ENCODE measurements around the gene PLCD1.
A peak's percentile ranks its signal among the peaks of the same experiment; 100 is the strongest.

Gene PLCD1

DNA sequence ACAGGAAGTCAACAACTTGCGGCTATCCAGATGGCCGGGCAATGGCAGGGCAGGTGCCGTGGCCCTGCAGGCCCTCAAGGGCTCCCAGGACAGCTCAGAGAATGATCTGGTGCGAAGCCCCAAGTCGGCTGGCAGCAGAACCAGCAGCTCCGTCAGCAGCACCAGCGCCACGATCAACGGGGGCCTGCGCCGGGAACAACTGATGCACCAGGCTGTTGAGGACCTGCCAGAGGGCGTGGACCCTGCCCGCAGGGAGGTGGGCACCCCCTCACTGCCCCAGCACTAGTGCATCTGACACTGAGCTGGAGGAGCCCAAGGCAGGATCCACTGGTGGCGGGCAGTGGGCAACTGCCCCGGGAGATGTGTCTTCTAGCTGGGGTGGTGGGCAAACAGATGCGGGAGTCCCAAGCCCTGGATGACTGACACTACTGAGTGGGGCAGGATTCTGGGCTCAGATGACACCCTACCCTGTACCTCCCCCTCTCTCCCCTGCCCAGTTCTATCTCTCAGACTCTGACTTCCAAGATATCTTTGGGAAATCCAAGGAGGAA, 22.9 kb downstream of the PLCD1 start:
- no peak overlapping the region for H3K4me3 ChIP-seq (ENCODE audit: low read depth, low read length)
- TF ChIP-seq, protein P1, sequence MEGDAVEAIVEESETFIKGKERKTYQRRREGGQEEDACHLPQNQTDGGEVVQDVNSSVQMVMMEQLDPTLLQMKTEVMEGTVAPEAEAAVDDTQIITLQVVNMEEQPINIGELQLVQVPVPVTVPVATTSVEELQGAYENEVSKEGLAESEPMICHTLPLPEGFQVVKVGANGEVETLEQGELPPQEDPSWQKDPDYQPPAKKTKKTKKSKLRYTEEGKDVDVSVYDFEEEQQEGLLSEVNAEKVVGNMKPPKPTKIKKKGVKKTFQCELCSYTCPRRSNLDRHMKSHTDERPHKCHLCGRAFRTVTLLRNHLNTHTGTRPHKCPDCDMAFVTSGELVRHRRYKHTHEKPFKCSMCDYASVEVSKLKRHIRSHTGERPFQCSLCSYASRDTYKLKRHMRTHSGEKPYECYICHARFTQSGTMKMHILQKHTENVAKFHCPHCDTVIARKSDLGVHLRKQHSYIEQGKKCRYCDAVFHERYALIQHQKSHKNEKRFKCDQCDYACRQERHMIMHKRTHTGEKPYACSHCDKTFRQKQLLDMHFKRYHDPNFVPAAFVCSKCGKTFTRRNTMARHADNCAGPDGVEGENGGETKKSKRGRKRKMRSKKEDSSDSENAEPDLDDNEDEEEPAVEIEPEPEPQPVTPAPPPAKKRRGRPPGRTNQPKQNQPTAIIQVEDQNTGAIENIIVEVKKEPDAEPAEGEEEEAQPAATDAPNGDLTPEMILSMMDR (IDR thresholded peaks at IDR 0.05; ENCODE audit: borderline replicate concordance, insufficient read depth, low read depth, low read length) = no peak

GRCh38 chr3:38006031-38006430, 23.4 kb downstream of the PLCD1 start:
- no peak overlapping the region for H3K4me3 ChIP-seq (ENCODE audit: low read depth, low read length)
- TF ChIP-seq, protein P1 (IDR thresholded peaks at IDR 0.05; ENCODE audit: borderline replicate concordance, insufficient read depth, low read depth, low read length) = no peak

- TF ChIP-seq, protein P1 (IDR thresholded peaks at IDR 0.05; ENCODE audit: borderline replicate concordance, insufficient read depth, low read depth, low read length) = no peak
- no peak overlapping the region for H3K4me3 ChIP-seq (ENCODE audit: low read depth, low read length)
These were observed 24.1 kb downstream of the PLCD1 start for GRCh38 chr3:38005076-38006020.

DNA sequence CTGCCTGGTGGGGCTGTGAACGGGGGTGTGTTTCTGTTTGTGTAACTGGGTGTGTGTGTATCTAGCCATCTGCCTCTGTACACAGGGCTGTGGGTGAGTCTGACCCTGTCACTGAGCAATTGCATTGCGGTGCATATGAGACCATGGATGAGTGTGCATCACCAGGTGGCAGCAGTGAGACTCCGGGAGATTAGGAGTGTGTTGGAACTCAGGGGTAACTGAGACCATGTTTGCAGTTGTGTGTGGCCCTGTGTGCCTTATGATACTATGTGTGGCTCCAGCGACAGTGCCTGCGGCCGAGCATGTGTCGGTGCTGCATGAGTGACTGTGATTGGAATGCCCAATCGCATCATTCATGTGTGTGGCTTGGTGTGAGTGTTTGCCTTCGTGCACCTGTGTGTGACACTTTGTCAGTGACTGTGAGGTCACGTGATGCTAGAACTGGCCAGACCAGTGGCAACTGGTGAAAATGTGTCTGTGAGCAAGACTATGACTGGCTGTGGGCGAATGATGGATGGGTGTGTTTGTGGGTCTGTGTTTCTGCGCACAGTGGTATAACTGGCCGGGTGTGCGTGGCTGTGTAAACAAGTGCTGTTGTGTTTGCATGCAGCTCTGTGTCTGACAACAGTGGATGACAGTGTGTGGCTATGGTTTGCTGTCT, 24.9 kb downstream of the PLCD1 start:
- TF ChIP-seq, protein P1 (IDR thresholded peaks at IDR 0.05; ENCODE audit: borderline replicate concordance, insufficient read depth, low read depth, low read length) = peak; percentile 69
- H3K4me3 ChIP-seq (ENCODE audit: low read depth, low read length) = no peak overlapping the region

DNA sequence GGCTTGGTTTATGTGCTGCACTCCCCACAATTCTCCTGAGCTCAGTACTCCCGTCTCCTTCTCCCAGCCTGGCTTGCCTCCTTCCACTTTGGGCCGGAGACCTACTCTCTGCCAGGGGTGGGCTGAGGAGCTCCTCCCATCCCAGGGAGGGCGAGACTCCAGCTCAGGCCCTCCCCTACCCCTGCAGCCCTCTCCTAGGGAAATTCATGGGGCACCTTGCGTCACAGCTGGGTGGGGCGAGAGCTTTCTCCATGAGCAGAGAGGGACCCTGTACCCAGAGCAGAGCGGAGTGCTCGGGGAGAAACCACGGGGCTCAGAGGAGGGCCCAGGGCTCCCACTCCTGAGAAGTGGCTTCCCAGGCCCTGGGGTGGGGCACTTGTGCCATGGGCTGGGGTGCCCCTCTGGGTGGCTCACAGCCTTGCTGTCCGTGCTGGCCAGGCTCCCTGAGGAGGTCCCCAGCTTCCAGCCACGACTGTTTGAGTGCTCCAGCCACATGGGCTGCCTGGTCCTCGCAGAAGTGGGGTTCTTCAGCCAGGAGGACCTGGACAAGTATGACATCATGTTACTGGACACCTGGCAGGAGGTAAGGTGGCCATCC, 25.5 kb downstream of the PLCD1 start:
- TF ChIP-seq, protein P1 (IDR thresholded peaks at IDR 0.05; ENCODE audit: borderline replicate concordance, insufficient read depth, low read depth, low read length) = no peak
- H3K4me3 ChIP-seq (ENCODE audit: low read depth, low read length) = no peak overlapping the region

GRCh38 chr3:38003371-38003816, 26.0 kb downstream of the PLCD1 start:
- TF ChIP-seq, protein P1 (IDR thresholded peaks at IDR 0.05; ENCODE audit: borderline replicate concordance, insufficient read depth, low read depth, low read length) = peak; percentile 95
- H3K4me3 ChIP-seq (ENCODE audit: low read depth, low read length) = no peak overlapping the region

Data from GM12875 (cell line).